Measurements from ENCODE around the gene SMIM29.
A peak's percentile ranks its signal among the peaks of the same experiment; 100 is the strongest.
"Not testable (repeated sequence)": the region's sequence is repeated elsewhere in the genome, so short reads cannot be mapped to it uniquely, and the experiment has no call there.

Gene SMIM29

DNA sequence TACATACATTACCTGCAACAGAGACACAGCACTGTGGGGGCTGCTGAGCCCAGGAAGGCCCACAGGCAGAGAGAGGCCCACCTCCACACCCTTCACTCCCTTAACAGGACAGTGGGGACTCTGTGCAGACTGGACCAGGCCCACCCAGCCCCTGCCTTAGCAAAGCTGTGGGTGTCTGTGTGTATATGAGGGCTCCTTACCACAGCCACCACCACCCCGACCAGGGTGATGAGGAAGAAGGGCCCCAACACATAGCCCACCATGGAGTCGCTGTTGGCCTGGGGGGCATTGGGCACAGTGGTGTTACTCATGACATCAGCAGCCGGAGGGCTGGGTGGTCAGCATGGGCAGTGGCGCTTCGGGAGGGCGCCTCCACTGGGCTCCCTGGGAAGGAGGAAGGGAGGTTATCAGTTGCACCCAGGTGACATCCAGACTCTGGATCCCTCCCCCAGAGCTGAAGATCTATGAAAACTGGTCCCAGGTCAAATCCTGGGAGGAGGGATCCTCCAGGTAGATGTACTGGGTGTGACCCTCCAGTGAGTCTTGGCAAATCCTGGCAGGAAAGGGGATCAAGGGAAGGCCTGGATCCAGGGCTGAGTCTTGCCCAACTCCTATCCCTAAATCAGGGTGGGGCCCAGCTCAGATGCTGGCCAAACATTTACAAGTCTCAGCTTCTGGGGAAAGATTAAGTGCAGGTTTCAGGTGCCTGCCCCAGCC, 1.2 kb downstream of the SMIM29 start:
- Mint-ChIP-seq H3K9me3 (no peaks in the 10 kb centered on the region), H3K36me3 (ENCODE audit: low read depth) (peaks cover 50% of the 10 kb centered on the region), H3K4me1 (ENCODE audit: low read depth) (peaks cover 66% of the 10 kb centered on the region), H3K27me3 (no peaks in the 10 kb centered on the region), H3K4me3 (peak overlapping the region; percentile 90), H3K27ac (peak overlapping the region; percentile 95)
- peak; percentile 47 for DNase-seq

DNA sequence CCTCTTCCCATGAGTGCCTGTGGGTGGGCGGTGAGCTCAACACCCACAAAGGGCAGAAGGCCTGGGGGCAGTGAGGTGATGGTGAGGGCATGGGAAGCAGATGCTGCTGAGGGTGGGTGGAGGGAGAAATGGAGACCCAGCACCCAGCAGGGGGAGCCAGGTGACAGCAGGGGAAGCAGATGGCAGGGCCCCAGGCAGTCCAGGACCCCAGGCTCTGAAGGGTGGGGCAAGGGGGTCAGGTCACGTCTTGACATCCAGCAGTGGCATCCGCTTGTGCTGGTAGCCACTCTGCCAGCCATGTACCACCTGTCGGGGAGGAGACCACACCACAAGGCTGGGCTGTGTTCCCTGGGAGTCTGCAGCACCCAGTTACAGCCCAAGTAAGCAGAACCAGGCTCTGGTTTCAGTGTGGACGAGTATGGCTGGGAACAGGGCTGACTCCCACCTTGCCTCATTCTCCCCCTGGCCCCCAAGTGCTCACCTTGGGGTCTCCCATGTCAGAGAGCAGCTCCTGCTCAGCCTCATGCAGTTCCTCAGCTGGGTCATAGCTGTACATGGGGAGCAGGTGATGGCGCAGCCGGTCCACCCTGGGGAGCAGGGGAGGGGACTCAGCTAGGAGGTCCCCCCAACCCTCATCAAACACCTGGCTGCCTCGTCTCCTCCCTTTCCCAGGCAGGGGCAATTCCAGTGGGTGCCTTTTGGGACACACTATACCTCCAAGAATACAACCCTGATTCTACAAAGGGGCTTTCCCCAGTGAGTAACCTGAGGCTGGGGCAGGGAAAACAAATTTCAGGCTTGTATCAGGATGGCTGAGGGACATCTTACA, 2.0 kb downstream of the SMIM29 start:
- peak; percentile 72 for DNase-seq
- peaks cover 59% of the 10 kb centered on the region for H3K36me3 Mint-ChIP-seq (ENCODE audit: low read depth)
- H3K4me3 Mint-ChIP-seq: peak overlapping the region; percentile 51
- H3K27ac Mint-ChIP-seq: peak overlapping the region; percentile 96
- H3K4me1 Mint-ChIP-seq (ENCODE audit: low read depth): peaks cover 75% of the 10 kb centered on the region
- H3K27me3 Mint-ChIP-seq: no peaks in the 10 kb centered on the region
- no peaks in the 10 kb centered on the region for H3K9me3 Mint-ChIP-seq

DNA sequence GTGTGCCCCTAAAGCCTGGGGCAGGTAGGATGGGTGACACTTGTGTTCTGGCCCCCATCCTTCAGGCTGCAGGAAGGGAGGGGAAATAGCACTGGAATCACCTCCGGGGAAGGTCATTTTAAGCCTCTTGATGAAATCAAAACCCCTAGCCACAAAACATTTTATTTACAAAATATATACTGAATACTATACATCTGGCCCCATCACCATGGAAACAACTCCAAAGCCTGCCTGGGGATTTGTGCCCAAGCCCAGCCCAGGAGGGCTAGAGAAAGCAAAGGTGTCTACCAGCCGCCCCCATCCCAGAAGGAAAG, 2.6 kb downstream of the SMIM29 start:
- Mint-ChIP-seq H3K4me3 (no peak overlapping the region), H3K27ac (peak overlapping the region; percentile 96), H3K4me1 (ENCODE audit: low read depth) (peaks cover 80% of the 10 kb centered on the region), H3K27me3 (no peaks in the 10 kb centered on the region), H3K36me3 (ENCODE audit: low read depth) (peaks cover 65% of the 10 kb centered on the region), H3K9me3 (no peaks in the 10 kb centered on the region)
- DNase-seq: no peak

DNA sequence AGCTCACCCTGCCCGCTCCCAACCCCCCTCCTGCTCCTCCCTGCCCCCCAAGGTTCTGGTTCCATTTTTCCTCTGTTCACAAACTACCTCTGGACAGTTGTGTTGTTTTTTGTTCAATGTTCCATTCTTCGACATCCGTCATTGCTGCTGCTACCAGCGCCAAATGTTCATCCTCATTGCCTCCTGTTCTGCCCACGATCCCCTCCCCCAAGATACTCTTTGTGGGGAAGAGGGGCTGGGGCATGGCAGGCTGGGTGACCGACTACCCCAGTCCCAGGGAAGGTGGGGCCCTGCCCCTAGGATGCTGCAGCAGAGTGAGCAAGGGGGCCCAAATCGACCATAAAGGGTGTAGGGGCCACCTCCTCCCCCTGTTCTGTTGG, 3.1 kb downstream of the SMIM29 start:
- not testable (repeated sequence) for H3K27me3 Mint-ChIP-seq, DNase-seq, H3K9me3 Mint-ChIP-seq, H3K4me3 Mint-ChIP-seq
- Mint-ChIP-seq H3K27ac (peak overlapping the region; percentile 96), H3K4me1 (ENCODE audit: low read depth) (peaks cover 85% of the 10 kb centered on the region), H3K36me3 (ENCODE audit: low read depth) (peaks cover 69% of the 10 kb centered on the region)

DNA sequence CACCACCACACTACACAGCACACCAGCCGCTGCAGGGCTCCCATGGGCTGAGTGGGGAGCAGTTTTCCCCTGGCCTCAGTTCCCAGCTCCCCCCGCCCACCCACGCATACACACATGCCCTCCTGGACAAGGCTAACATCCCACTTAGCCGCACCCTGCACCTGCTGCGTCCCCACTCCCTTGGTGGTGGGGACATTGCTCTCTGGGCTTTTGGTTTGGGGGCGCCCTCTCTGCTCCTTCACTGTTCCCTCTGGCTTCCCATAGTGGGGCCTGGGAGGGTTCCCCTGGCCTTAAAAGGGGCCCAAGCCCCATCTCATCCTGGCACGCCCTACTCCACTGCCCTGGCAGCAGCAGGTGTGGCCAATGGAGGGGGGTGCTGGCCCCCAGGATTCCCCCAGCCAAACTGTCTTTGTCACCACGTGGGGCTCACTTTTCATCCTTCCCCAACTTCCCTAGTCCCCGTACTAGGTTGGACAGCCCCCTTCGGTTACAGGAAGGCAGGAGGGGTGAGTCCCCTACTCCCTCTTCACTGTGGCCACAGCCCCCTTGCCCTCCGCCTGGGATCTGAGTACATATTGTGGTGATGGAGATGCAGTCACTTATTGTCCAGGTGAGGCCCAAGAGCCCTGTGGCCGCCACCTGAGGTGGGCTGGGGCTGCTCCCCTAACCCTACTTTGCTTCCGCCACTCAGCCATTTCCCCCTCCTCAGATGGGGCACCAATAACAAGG, 3.6 kb downstream of the SMIM29 start:
- Mint-ChIP-seq H3K36me3 (ENCODE audit: low read depth) (peaks cover 75% of the 10 kb centered on the region), H3K4me1 (ENCODE audit: low read depth) (peaks cover 90% of the 10 kb centered on the region), H3K27ac (peak overlapping the region; percentile 96)
- not testable (repeated sequence) for H3K27me3 Mint-ChIP-seq, H3K9me3 Mint-ChIP-seq, H3K4me3 Mint-ChIP-seq
- DNase-seq: peak; percentile 30

- peaks cover 83% of the 10 kb centered on the region for H3K36me3 Mint-ChIP-seq (ENCODE audit: low read depth)
- H3K4me3 Mint-ChIP-seq: peak overlapping the region; percentile 94
- peaks cover 93% of the 10 kb centered on the region for H3K4me1 Mint-ChIP-seq (ENCODE audit: low read depth)
- DNase-seq: peak; percentile 74
- H3K9me3 Mint-ChIP-seq: no peaks in the 10 kb centered on the region
- no peaks in the 10 kb centered on the region for H3K27me3 Mint-ChIP-seq
- peak overlapping the region; percentile 96 for H3K27ac Mint-ChIP-seq
Observed at GRCh38 chr6:34243901-34244884, 4.6 kb downstream of the SMIM29 start.

DNA sequence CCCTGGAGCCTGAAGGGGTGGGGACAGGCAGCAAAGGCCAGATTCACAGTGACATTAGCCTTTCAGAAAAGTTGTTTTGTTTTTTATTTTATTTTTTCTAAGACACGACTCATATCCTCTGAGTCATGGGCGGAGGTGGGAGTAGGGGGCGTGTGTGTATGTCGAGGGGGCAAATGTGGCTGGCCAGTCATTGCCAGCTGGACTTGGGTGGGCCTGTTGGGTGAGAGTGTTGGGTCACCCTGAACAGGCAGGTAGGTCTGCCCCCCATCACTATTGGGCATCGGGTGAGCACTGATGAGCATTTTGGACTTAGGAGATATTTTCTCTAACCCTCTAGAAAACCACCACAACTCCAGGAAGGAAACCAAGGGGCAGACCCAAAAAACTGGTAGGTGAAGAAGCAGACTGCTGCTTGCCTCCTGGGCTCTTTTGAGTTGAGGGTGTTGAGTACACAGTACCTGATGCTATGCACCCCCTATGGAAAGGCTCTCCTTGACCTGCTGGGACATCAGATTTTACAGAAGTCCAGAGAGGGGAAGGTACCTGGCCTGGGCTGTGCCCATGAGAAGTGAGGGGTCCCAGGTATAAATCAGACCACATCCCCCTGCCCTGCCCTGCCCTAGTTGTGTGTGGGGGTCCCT, 5.6 kb downstream of the SMIM29 start:
- Mint-ChIP-seq H3K4me1 (ENCODE audit: low read depth) (peaks cover 99% of the 10 kb centered on the region), H3K27me3 (no peaks in the 10 kb centered on the region), H3K9me3 (no peaks in the 10 kb centered on the region), H3K36me3 (ENCODE audit: low read depth) (peaks cover 88% of the 10 kb centered on the region), H3K27ac (peak overlapping the region; percentile 96), H3K4me3 (peak overlapping the region; percentile 94)
- DNase-seq: peak; percentile 46

GRCh38 chr6:34242252-34243130, 6.3 kb downstream of the SMIM29 start:
- peaks cover 92% of the 10 kb centered on the region for H3K4me1 Mint-ChIP-seq (ENCODE audit: low read depth)
- no peaks in the 10 kb centered on the region for H3K27me3 Mint-ChIP-seq
- peaks cover 91% of the 10 kb centered on the region for H3K36me3 Mint-ChIP-seq (ENCODE audit: low read depth)
- peak; percentile 37 for DNase-seq
- H3K9me3 Mint-ChIP-seq: no peaks in the 10 kb centered on the region
- peak overlapping the region; percentile 94 for H3K4me3 Mint-ChIP-seq
- H3K27ac Mint-ChIP-seq: peak overlapping the region; percentile 96

DNA sequence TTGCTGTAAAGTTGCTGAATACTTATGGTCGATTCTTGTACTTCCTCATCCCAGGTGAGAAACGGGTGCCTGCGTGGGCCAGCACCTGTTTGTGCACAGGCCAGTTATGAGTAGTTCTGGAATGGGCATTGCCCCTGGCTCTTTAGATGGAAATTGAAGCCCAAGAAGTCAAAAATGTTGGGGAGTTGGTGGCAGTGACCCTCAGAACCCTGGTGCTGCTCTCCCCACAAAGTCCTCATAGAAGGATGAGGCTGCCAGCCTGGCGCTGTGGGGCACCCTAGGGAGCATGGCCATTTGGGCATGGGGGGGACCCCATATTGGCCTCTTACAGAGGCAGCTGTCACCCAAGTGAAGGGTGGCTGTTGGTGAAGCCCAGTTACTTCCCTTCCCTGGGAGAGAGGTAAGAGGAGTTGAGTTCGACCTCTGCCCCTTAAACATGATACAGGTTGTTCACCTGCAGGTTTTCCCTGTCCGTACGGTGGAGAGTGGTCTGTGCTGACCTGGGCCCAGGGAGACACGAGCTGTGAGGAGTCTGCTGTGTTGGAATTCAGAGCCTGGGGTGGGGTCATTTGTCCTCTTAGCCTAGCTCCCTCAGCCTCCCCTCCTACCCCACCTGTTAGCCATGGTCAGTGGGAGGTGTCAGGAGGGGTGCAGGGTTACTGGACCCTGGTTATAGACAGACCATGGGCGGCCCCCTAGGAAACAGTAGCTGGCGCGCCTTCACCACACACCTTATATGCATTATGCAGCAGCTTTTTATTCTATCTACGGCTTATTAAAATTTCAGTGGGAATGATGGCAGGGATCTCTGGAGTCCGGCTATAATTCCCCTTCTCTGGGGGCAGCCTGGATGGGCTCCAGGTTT, 7.2 kb downstream of the SMIM29 start:
- Mint-ChIP-seq H3K4me1 (ENCODE audit: low read depth) (peaks cover 83% of the 10 kb centered on the region), H3K9me3 (no peaks in the 10 kb centered on the region), H3K4me3 (peak overlapping the region; percentile 94), H3K36me3 (ENCODE audit: low read depth) (peaks cover 86% of the 10 kb centered on the region), H3K27me3 (no peaks in the 10 kb centered on the region), H3K27ac (peak overlapping the region; percentile 96)
- DNase-seq: peak; percentile 28

GRCh38 chr6:34240329-34241248, 8.2 kb downstream of the SMIM29 start:
- peaks cover 77% of the 10 kb centered on the region for H3K4me1 Mint-ChIP-seq (ENCODE audit: low read depth)
- peaks cover 76% of the 10 kb centered on the region for H3K36me3 Mint-ChIP-seq (ENCODE audit: low read depth)
- peak overlapping the region; percentile 96 for H3K27ac Mint-ChIP-seq
- DNase-seq: peak; percentile 30
- H3K9me3 Mint-ChIP-seq: no peaks in the 10 kb centered on the region
- H3K4me3 Mint-ChIP-seq: peak overlapping the region; percentile 94
- no peaks in the 10 kb centered on the region for H3K27me3 Mint-ChIP-seq

GRCh38 chr6:34239893-34240292, 8.9 kb downstream of the SMIM29 start:
- no peaks in the 10 kb centered on the region for H3K9me3 Mint-ChIP-seq
- H3K36me3 Mint-ChIP-seq (ENCODE audit: low read depth): peaks cover 69% of the 10 kb centered on the region
- H3K27ac Mint-ChIP-seq: peak overlapping the region; percentile 96
- no peaks in the 10 kb centered on the region for H3K27me3 Mint-ChIP-seq
- peaks cover 70% of the 10 kb centered on the region for H3K4me1 Mint-ChIP-seq (ENCODE audit: low read depth)
- no peak for DNase-seq
- H3K4me3 Mint-ChIP-seq: peak overlapping the region; percentile 94
